ENCODE data around the gene AR. TPM values are rescaled to one million over a fixed set of nuclear protein-coding genes. Genes with fewer than 3 reads are reported as not detected.

AR gene
- total and polyA plus RNA-seq, 4 donors, result 2.8 to 67.4 (median 22.9) TPM

- no peaks in the 10 kb centered on the region for H3K9me3 ChIP-seq (ENCODE audit: control insufficient read depth in 4 of 4, low read length in 3 of 4)
- TF ChIP-seq JUND (IDR thresholded peaks at IDR 0.05) (no peak), NR2F2 (IDR thresholded peaks at IDR 0.05) (no peak), GABPA (IDR thresholded peaks at IDR 0.05 in 1 of 2, conservative IDR thresholded peaks at IDR 0.05 in 1 of 2) (no peak), REST (IDR thresholded peaks at IDR 0.05) (no peak), HNF4A (conservative IDR thresholded peaks at IDR 0.05) (no peak)
- H3K36me3 ChIP-seq (ENCODE audit: control insufficient read depth in 4 of 4, insufficient read depth in 3 of 4, low read depth in 1 of 4, low read length in 3 of 4), result no peaks in the 10 kb centered on the region
- no peak overlapping the region for H3K4me3 ChIP-seq (ENCODE audit: low read depth in 1 of 3, low read length in 3 of 3)
- H3K9ac ChIP-seq (ENCODE audit: low read depth in 1 of 2, low read length in 2 of 2), result no peak overlapping the region
- no peak for DNase-seq (ENCODE audit: low spot score)
- no peak overlapping the region for H3K27ac ChIP-seq (ENCODE audit: low read depth in 1 of 2, low read length in 2 of 2)
- H3K4me1 ChIP-seq (ENCODE audit: control insufficient read depth in 4 of 4, insufficient read depth in 4 of 4, low read length in 3 of 4), result no peaks in the 10 kb centered on the region
- no peaks in the 10 kb centered on the region for H3K27me3 ChIP-seq (ENCODE audit: control insufficient read depth in 4 of 4, insufficient read depth in 4 of 4, low read length in 3 of 4)
Measured at GRCh38 chrX:67777148-67777547, 233.3 kb downstream of the AR start.

- WGBS, result 84% methylated on average over 3 of the region's 3 CpGs
- Histone ChIP-seq H3K4me3 (ENCODE audit: low read depth in 1 of 3, low read length in 3 of 3) (no peak overlapping the region), H3K9ac (ENCODE audit: low read depth in 1 of 2, low read length in 2 of 2) (no peak overlapping the region), H3K9me3 (ENCODE audit: control insufficient read depth in 4 of 4, low read length in 3 of 4) (no peaks in the 10 kb centered on the region), H3K27ac (ENCODE audit: low read depth in 1 of 2, low read length in 2 of 2) (no peak overlapping the region), H3K36me3 (ENCODE audit: control insufficient read depth in 4 of 4, insufficient read depth in 3 of 4, low read depth in 1 of 4, low read length in 3 of 4) (no peaks in the 10 kb centered on the region), H3K27me3 (ENCODE audit: control insufficient read depth in 4 of 4, insufficient read depth in 4 of 4, low read length in 3 of 4) (no peaks in the 10 kb centered on the region), H3K4me1 (ENCODE audit: control insufficient read depth in 4 of 4, insufficient read depth in 4 of 4, low read length in 3 of 4) (no peaks in the 10 kb centered on the region)
- TF ChIP-seq YY1 (IDR thresholded peaks at IDR 0.05) (no peak), JUND (IDR thresholded peaks at IDR 0.05) (no peak), MAX (IDR thresholded peaks at IDR 0.05) (no peak), REST (IDR thresholded peaks at IDR 0.05) (no peak), GABPA (IDR thresholded peaks at IDR 0.05 in 1 of 2, conservative IDR thresholded peaks at IDR 0.05 in 1 of 2) (no peak), FOXA2 (IDR thresholded peaks at IDR 0.05) (no peak), CTCF (IDR thresholded peaks at IDR 0.05; ENCODE audit: low read depth, low read length, missing input control) (no peak)
- no peak for DNase-seq (ENCODE audit: low spot score)
Measured at GRCh38 chrX:67779099-67779498, 235.3 kb downstream of the AR start.

Measured in liver (tissue), 9 donors.